Kidney (tissue), 14 donors: ENCODE results near the gene AANAT. TPM values are rescaled to one million over a fixed set of nuclear protein-coding genes. Genes with fewer than 3 reads are reported as not detected.

Source experiments
- DNase-seq, 5 donors: peaks; one replicate each; pipeline ENCODE4 v3.0.0-alpha.2; 2013 to 2020
- FAIRE-seq: peaks from 2 replicates; lab custom pipeline; 2012; peaks lifted over from hg19 to GRCh38; lab: Jason Lieb, UNC
- H3K27ac ChIP-seq, 2 donors: one replicate each; pipeline ENCODE4 v1.7.0; 2013; ENCODE audit warnings: low read depth in 2 of 2, low read length in 2 of 2, inconsistent platforms in 1 of 2
- H3K27me3 ChIP-seq: one replicate; pipeline ENCODE4 v1.7.1; 2013; ENCODE audit warnings: low read length, inconsistent platforms; ENCODE audit not compliant: control insufficient read depth, insufficient read depth
- H3K36me3 ChIP-seq, 3 donors: one replicate each; pipeline versions ENCODE4 v1.7.0 to v1.7.1; 2013; ENCODE audit warnings: low read length in 3 of 3, control low read depth in 1 of 3, inconsistent platforms in 1 of 3; ENCODE audit not compliant: insufficient read depth in 3 of 3, control insufficient read depth in 2 of 3
- H3K4me1 ChIP-seq, 3 donors: one replicate each; pipeline versions ENCODE4 v1.7.0 to v1.7.1; 2013; ENCODE audit warnings: low read length in 3 of 3, inconsistent platforms in 1 of 3, low read depth in 1 of 3; ENCODE audit not compliant: control insufficient read depth in 2 of 3, insufficient read depth in 2 of 3
- H3K4me3 ChIP-seq, 3 donors: one replicate each; pipeline versions ENCODE4 v1.7.0 to v1.8.1; 2013; ENCODE audit warnings: low read length in 3 of 3, control low read depth in 1 of 3, inconsistent platforms in 1 of 3
- H3K9ac ChIP-seq, 3 donors: one replicate each; pipeline versions ENCODE4 v1.7.0 to v1.7.1; 2013; ENCODE audit warnings: low read length in 3 of 3, control low read depth in 1 of 3, inconsistent platforms in 1 of 3
- H3K9me3 ChIP-seq, 3 donors: one replicate each; pipeline versions ENCODE4 v1.7.0 to v1.7.1; 2013; ENCODE audit warnings: low read length in 3 of 3, control low read depth in 1 of 3, inconsistent platforms in 1 of 3; ENCODE audit not compliant: control insufficient read depth in 2 of 3, insufficient read depth in 1 of 3
- intact Hi-C: fragments of 100-400 bp; cut with DNase I; formaldehyde crosslinking; loops from one replicate; pipeline ENCODE4 v1.11.1; 2022
- polyA plus RNA-seq: library from polyadenylated mRNA; stranded (reverse); fragments of 350-450 nt; fragmentation: Illumina TruSeq; extraction: RNeasy Lipid Tissue Mini Kit (QIAGEN cat#74804); gene quantifications from one replicate; pipeline ENCODE4 v1.2.3, GENCODE V29; 2014; ENCODE audit warnings: low read depth, low replicate concordance; ENCODE audit not compliant: insufficient read depth
- total RNA-seq: library from RNA; stranded (reverse); fragmentation: NEBNext Ultra II Directional; extraction: Animal tissue kit (Norgen Biotek cat#: 25700); gene quantifications from one replicate; pipeline ENCODE4 v1.2.1, GENCODE V29; 2021
- TF ChIP-seq, protein P1 (sequence below): IDR thresholded peaks from 3 replicates; pipeline ENCODE4 v1.5.1; 2012; ENCODE audit warnings: mild to moderate bottlenecking, moderate library complexity, borderline replicate concordance; ENCODE audit not compliant: insufficient read depth; ENCODE audit errors: extremely low read depth
- donor health status: control.
- donor health status: control.
- donor health status: control.
- donor health status: control.
- donor health status: control.
- donor health status: DM: yes; HTN: yes; CAD: no.
- donor health status: Normal renal cell carcinoma (clear cell type).

Gene AANAT
- total and polyA plus RNA-seq, 2 donors from 2014 or later, result not detected

DNA sequence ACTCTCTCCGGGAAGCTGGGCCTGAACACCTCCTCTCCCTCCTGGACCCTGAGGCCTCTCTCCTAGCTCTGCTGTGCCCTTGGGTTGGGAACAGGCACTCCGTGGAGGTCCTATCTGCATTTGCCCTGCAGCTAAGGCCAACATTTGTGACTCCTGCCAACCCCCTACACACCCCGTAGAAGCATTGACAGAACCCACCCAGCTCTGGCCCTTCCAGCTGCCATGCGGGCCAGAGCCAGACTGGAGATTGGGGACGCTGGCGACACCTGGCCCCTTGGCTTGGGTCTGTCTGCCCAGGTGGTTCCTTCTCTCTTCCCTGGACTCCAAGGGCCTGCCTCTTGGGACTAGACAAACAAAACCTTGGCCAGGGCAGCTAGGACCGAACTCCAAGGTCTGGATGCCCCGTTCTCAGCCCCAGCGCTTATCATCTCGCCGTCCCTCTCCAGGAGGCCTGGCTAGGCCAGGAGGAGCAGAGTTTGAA lies 34.5 kb downstream of the AANAT start:
- Histone ChIP-seq H3K36me3 (no peaks in the 10 kb centered on the region), H3K9me3 (no peaks in the 10 kb centered on the region), H3K27me3 (no peaks in the 10 kb centered on the region), H3K9ac (peak overlapping the region in 2 of 3 donors; percentile 46 to 49), H3K4me3 (peak overlapping the region; percentile 49 to 71 (median 54)), H3K27ac (peak overlapping the region; percentile 74 to 83), H3K4me1 (peaks cover 0 to 39% (median 20%) of the 10 kb centered on the region in 3 donors)
- no peak for FAIRE-seq
- intact Hi-C loops, result no loop called here
- no peak for DNase-seq
- TF ChIP-seq, protein P1, sequence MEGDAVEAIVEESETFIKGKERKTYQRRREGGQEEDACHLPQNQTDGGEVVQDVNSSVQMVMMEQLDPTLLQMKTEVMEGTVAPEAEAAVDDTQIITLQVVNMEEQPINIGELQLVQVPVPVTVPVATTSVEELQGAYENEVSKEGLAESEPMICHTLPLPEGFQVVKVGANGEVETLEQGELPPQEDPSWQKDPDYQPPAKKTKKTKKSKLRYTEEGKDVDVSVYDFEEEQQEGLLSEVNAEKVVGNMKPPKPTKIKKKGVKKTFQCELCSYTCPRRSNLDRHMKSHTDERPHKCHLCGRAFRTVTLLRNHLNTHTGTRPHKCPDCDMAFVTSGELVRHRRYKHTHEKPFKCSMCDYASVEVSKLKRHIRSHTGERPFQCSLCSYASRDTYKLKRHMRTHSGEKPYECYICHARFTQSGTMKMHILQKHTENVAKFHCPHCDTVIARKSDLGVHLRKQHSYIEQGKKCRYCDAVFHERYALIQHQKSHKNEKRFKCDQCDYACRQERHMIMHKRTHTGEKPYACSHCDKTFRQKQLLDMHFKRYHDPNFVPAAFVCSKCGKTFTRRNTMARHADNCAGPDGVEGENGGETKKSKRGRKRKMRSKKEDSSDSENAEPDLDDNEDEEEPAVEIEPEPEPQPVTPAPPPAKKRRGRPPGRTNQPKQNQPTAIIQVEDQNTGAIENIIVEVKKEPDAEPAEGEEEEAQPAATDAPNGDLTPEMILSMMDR, result no peak

DNA sequence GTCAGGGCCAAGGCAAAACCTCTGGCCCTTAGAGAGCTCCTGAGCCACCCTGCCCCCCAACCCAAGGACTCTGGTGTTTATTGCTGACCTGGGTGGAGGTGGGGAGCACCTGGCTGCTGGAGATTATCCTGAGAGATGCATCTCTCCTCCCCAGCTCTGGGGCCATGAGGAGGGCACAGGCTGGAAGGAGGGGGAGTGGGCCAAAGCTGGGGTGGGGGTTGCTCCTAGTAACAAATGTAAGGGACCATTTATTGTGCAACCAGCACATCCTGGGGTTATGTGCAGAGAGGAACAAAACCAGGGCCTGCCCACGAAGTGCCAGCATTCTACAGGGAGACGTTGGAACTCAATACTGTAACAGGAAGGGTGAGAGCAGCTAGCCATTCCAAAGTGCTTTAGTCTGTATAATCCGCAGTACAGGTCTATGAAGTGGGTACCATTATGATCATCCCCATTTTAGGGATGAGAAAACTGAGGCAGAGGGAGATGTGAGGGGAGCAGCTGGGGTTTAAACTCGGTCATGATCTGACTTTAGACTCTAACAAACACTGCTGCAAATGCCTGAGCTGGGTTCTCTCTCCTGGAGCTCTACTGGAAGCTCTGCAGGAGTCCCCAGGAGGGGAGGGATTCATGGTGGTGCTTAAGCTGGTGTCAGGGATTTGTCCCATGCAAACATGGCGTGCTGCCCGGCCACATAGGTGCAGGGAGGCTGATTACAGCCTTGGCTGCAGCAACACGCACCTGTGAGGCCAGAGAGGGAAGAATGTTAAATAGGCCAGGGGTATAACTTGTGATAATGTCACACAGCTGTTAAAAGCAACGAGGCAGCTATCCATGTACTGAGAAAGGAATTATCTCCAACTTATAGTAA lies 35.2 kb downstream of the AANAT start:
- H3K9me3 ChIP-seq, result no peaks in the 10 kb centered on the region
- TF ChIP-seq, protein P1, result no peak
- peaks cover 0 to 35% (median 19%) of the 10 kb centered on the region in 3 donors for H3K4me1 ChIP-seq
- DNase-seq (no peak), FAIRE-seq (no peak)
- intact Hi-C loops, result no loop called here
- no peak overlapping the region for H3K4me3 ChIP-seq
- no peaks in the 10 kb centered on the region for H3K36me3 ChIP-seq
- no peak overlapping the region for H3K27ac ChIP-seq
- no peak overlapping the region for H3K9ac ChIP-seq
- H3K27me3 ChIP-seq, result no peaks in the 10 kb centered on the region

DNA sequence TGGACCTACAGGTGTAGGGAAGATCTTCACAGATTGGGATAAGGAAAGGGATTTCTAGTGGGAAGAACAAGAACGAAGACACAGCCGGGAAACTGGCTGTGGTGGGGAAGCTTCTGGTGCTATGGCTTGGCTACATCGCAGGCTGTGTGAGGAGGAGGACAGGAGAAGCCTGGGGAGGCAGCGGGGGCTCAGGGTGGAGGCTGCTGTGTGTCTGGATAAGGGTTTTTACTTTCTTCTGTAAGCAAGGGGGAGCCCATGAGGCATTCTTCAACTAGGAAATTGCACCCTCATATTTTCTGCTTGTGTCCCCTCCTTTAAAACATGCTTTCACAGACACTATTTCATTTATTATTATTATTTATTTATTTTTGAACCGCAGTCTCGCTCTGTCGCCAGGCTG lies 36.7 kb downstream of the AANAT start:
- H3K36me3 ChIP-seq, result no peaks in the 10 kb centered on the region

More for the DNA sequence above, 36.7 kb downstream of the AANAT start:
- Histone ChIP-seq H3K27ac (no peak overlapping the region), H3K27me3 (no peaks in the 10 kb centered on the region), H3K9me3 (no peaks in the 10 kb centered on the region), H3K9ac (no peak overlapping the region), H3K4me1 (peaks cover 0 to 24% (median 7%) of the 10 kb centered on the region in 3 donors), H3K4me3 (no peak overlapping the region)
- peak in 1 of 5 donors; percentile 26 for DNase-seq
- FAIRE-seq, result no peak
- TF ChIP-seq, protein P1, result no peak
- intact Hi-C loops, result no loop called here
